Dedifferentiated amniotic fluid mesenchymal stem cell (primary cell): ENCODE data around the gene RELT.

Experiments
- DNase-seq: peaks from one replicate; pipeline ENCODE4 v3.0.0-alpha.2; 2016; ENCODE audit errors: extremely low spot score

The RELT gene

GRCh38 chr11:73404048-73404447 is 27.8 kb downstream of the RELT start:
- DNase-seq = no peak

- DNase-seq = no peak
Measured at GRCh38 chr11:73404506-73405145, 28.4 kb downstream of the RELT start.

- no peak for DNase-seq
Measured at GRCh38 chr11:73405146-73405510, 28.9 kb downstream of the RELT start.

- DNase-seq = no peak
Measured at GRCh38 chr11:73406131-73406530, 29.9 kb downstream of the RELT start.

GRCh38 chr11:73406619-73407018 is 30.4 kb downstream of the RELT start:
- no peak for DNase-seq

GRCh38 chr11:73409431-73409830 is 33.2 kb downstream of the RELT start:
- no peak for DNase-seq

- DNase-seq = no peak
Measured at GRCh38 chr11:73410627-73411026, 34.4 kb downstream of the RELT start.

GRCh38 chr11:73411031-73411430 is 34.8 kb downstream of the RELT start:
- no peak for DNase-seq

GRCh38 chr11:73412308-73412707 is 36.1 kb downstream of the RELT start:
- DNase-seq = no peak

- no peak for DNase-seq
Measured at GRCh38 chr11:73413256-73413655, 37.1 kb downstream of the RELT start.

GRCh38 chr11:73414977-73415651 is 38.9 kb downstream of the RELT start:
- DNase-seq = no peak

- DNase-seq = no peak
Measured at GRCh38 chr11:73415854-73416615, 39.8 kb downstream of the RELT start.

- no peak for DNase-seq
Measured at GRCh38 chr11:73416786-73417185, 40.6 kb downstream of the RELT start.

GRCh38 chr11:73420136-73420535 is 43.9 kb downstream of the RELT start:
- no peak for DNase-seq

GRCh38 chr11:73422886-73423285 is 46.7 kb downstream of the RELT start:
- no peak for DNase-seq

- DNase-seq = no peak
Measured at GRCh38 chr11:73423506-73423905, 47.3 kb downstream of the RELT start.

- DNase-seq = no peak
Measured at GRCh38 chr11:73425108-73425507, 48.9 kb downstream of the RELT start.

GRCh38 chr11:73426219-73426850 is 50.1 kb downstream of the RELT start:
- DNase-seq = no peak

- DNase-seq = no peak
Measured at GRCh38 chr11:73428227-73428626, 52.0 kb downstream of the RELT start.

GRCh38 chr11:73428699-73429098 is 52.5 kb downstream of the RELT start:
- no peak for DNase-seq

- DNase-seq = peak; percentile 77
Measured at GRCh38 chr11:73429121-73429750, 53.0 kb downstream of the RELT start.

GRCh38 chr11:73430326-73430725 is 54.1 kb downstream of the RELT start:
- DNase-seq = no peak
